NCI-H1417 (cell line): ENCODE measurements around the gene DTHD1.

ENCODE experiments used
- DNase-seq, 3 experiments: peaks; one replicate each; lab custom pipeline; 2025; lab: John Stamatoyannopoulos, UW

Gene DTHD1

GRCh38 chr4:36313703-36314102 is 32.3 kb downstream of the DTHD1 start:
- DNase-seq, result no peak

GRCh38 chr4:36316607-36317006 is 35.2 kb downstream of the DTHD1 start:
- no peak for DNase-seq

- no peak for DNase-seq
Observed at GRCh38 chr4:36317721-36318120, 36.3 kb downstream of the DTHD1 start.

GRCh38 chr4:36320117-36320896 is 38.9 kb downstream of the DTHD1 start:
- DNase-seq, result no peak

GRCh38 chr4:36321176-36321575 is 39.8 kb downstream of the DTHD1 start:
- DNase-seq, result no peak

- no peak for DNase-seq
Observed at GRCh38 chr4:36322921-36323354, 41.5 kb downstream of the DTHD1 start.

GRCh38 chr4:36323816-36324419 is 42.5 kb downstream of the DTHD1 start:
- DNase-seq, result no peak

- no peak for DNase-seq
Observed at GRCh38 chr4:36324808-36325207, 43.4 kb downstream of the DTHD1 start.

- no peak for DNase-seq
Observed at GRCh38 chr4:36325499-36325898, 44.1 kb downstream of the DTHD1 start.

- no peak for DNase-seq
Observed at GRCh38 chr4:36325926-36326325, 44.5 kb downstream of the DTHD1 start.

GRCh38 chr4:36326476-36327029 is 45.1 kb downstream of the DTHD1 start:
- no peak for DNase-seq

- no peak for DNase-seq
Observed at GRCh38 chr4:36327400-36327799, 46.0 kb downstream of the DTHD1 start.

GRCh38 chr4:36328130-36328529 is 46.7 kb downstream of the DTHD1 start:
- DNase-seq, result no peak

GRCh38 chr4:36329228-36329627 is 47.8 kb downstream of the DTHD1 start:
- DNase-seq, result no peak

GRCh38 chr4:36330796-36331195 is 49.4 kb downstream of the DTHD1 start:
- DNase-seq, result no peak

- no peak for DNase-seq
Observed at GRCh38 chr4:36332023-36332781, 50.8 kb downstream of the DTHD1 start.

- no peak for DNase-seq
Observed at GRCh38 chr4:36332782-36333131, 51.3 kb downstream of the DTHD1 start.

- no peak for DNase-seq
Observed at GRCh38 chr4:36333303-36333877, 52.0 kb downstream of the DTHD1 start.

- DNase-seq, result no peak
Observed at GRCh38 chr4:36337665-36338185, 56.3 kb downstream of the DTHD1 start.

- DNase-seq, result no peak
Observed at GRCh38 chr4:36338973-36339372, 57.6 kb downstream of the DTHD1 start.

GRCh38 chr4:36341936-36342335 is 60.5 kb downstream of the DTHD1 start:
- DNase-seq, result no peak

GRCh38 chr4:36343501-36344175 is 62.2 kb downstream of the DTHD1 start:
- no peak for DNase-seq
